8988T (cell line): ENCODE measurements around the gene CREB3L2.
"Not testable (repeated sequence)": the region's sequence is repeated elsewhere in the genome, so short reads cannot be mapped to it uniquely, and the experiment has no call there.

Experiments used
- DNase-seq: peaks from one replicate; pipeline ENCODE4 v3.0.0; 2011

Gene CREB3L2

DNA sequence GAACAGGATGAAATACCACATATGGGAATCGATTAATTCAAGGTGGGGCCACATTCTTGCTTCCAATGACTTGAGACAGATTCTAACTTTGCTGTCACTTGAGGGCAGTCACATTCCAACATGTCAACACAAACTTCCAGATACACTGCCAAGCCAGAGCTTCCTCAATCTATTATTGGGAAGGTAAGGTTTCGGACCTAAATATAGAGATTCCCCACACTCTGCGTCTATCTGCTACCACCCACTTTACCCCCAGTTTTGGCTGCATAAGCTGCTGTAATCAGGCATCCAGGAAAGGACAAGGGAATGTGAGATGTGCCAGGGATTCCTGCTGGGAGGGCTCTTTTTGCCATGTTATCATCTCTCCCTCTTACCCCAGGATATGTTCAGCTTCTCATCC lies 134.6 kb downstream of the CREB3L2 start:
- no peak for DNase-seq

DNA sequence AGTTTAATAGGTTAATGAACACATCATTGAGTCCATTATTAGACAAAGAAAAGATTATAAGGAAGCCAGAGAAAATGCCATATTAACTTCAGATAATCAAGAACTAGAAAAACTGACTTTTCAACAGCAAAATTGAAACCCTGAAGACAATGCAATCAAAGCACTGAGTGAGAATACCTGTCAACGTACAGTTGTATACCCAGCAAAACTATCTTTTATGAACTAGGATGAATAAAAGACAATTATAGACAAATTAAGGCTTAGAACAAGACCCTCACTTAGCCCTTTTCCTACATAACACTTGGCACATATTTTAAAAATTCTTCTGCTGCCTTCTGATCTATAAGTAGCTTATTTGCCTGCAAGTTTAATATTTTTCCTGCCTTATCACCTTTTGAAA lies 136.1 kb downstream of the CREB3L2 start:
- no peak for DNase-seq

DNA sequence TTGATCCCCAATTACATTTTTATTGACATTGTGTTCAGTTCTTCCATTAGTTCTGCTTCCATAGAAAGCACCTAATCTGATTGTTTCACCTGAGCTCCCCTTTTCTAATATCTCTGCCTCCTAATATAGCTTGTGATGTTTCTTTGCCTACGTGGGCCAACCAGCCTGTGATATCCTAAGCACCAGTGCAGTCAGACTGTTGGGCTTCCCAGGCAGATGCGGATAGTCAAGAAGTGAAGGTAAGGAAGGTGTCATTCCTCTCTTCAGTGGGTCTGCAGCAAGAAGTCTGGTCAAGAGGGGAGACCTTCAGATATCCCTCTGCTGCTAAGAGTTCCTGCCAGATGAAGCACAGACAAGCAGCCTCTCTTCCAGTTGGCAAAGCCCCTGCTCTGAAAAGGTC lies 138.9 kb downstream of the CREB3L2 start:
- no peak for DNase-seq

DNA sequence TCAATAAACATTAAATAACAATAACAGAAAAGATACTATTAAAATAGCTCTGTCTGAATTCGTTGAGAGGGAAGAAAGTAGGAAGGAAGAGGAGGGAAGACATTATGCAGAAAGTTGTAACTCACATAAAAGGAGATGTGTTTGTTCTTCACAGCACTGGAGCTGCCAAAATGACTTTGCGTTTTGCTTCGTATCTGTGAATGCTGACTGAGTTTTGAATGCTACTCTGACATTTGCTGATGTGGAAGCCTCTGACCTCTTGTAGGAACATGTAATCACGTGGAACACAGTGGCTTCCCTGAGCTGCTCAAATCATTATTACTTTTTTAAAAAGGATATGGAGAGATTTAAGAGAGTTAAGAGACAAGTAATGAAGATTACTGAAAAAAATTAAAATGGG lies 139.5 kb downstream of the CREB3L2 start:
- no peak for DNase-seq

DNA sequence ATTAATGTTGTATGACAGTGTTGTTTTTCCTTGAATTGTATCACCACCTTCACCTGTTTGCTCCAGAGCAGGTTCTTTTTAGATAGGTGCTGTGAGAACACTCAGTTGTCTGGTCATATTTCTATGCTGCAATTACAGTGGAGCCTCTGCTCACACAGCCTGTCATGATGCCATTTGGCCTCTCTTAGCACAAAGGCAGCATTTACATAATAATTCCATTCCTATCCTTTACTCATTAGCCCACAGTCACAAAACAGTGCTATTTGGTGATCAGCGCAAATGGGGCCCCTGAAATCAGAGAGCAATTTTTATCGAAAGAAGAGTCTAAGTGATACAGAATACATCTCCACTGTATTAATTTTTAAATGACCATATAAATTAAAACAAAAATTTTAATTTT lies 141.3 kb downstream of the CREB3L2 start:
- no peak for DNase-seq

DNA sequence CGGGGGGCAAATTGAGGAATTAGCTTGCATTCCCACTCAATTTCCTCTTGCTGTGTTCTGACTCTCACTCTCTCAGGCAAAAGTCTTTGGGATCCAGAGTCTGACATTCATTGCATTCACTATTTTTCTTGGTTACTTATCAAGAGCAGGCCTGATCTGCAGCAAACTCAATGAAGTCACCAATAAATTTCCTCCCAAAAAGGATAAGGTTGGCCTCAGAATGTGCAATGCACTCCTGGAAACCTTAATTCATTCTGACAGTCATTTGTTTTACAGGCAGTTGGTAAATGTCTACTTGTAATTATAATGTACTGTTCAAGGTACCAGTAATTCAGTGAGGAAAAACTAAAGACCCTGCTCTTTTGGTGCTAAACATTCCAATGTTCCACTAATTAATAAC lies 148.8 kb downstream of the CREB3L2 start:
- DNase-seq, result no peak

DNA sequence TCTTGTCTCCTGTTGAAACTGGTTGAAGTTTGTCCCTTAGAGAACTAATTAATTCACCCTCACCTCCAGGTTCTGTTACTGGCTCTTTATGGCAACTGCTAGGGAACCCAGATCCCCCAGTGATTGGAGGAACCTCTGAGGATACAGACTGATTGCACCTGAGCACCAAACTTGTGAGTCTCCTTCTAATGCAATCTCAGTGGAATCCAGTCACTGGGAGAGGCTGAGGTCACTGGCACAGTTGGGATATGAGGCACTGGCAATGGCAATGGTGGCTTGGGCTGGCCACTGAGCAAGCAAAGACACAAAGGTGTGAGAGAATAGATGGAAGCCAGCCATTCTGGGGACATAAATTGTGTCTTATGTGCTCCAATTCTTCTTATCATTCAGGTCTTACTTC lies 149.8 kb downstream of the CREB3L2 start:
- DNase-seq, result no peak

DNA sequence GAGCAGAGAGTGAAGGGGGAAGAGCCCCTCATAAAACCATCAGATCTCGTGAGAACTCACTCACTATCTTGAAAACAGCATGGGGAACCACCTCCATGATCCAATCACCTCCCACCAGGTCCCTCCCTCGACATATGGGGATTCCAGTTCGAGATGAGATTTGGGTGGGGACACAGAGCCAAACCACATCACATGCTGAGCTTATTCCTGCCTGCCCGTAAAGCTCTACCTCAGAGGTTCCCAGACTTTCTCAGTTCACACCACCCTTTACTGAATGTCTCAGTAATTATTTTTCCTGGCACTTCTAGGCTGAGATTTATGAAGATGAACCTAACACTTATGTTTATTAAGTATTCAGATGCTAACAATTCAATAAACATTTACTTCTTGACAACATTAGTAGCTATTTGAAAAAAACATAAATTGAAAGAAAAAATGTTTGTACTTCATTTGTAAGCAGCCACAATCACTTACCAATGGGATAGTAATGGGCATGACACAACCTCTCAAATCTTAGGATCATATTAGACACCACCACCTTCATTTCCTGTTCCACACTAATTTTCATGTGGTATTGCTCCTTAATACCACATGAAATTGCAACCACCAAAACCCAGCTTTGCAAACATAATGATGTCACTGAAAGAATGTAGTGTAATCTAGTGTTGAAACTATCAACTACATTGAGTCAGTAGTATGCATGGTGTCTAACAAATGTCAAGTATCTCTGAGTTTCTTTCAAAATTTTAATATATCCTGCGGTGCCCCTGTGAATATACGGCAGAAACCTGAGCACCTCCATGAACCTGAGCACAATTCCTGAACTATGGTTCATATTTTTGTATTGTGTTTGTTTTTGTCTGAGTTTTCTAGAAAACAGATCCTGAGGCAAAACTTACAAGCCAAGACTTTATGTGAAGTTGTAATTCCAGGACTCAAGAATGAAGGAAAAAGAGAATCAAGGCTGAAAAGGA lies 150.6 kb downstream of the CREB3L2 start:
- DNase-seq, result no peak

DNA sequence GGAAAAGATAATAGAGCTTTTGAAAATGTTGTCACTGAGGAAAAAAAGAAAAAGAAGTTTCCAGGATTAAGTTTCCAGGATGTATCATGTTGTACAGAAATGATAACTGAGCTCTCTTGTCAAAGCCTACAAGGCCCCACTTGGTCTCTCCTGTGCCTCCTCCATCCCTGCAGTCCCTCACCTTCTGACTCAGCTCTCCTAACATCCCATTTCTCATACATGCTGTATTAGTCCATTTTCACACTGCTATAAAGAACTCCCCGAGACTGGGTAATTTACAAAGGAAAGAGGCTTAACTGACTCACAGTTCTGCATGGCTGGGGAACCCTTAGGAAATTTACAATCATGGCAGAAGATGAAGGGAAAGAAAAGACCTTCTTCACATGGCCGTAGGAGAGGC lies 151.3 kb downstream of the CREB3L2 start:
- no peak for DNase-seq

DNA sequence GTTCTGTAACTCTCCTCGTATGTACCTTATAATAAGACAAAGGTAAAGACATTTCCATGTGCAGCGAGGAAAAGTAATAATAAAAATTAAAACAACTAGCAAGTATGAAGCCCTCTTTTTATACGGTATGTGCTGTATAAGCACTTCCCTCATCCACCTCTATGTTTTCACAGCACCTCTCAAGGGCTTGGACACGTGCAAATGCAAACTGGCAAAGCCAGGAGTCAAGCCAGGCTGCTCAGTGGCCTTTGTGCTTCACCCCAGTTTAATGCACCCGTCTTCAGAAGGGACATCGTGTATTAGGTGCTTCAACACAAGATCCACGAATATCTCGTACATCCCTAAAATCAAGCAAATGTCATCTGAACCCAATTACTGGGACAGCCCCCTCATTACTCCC lies 153.8 kb downstream of the CREB3L2 start:
- DNase-seq, result no peak

DNA sequence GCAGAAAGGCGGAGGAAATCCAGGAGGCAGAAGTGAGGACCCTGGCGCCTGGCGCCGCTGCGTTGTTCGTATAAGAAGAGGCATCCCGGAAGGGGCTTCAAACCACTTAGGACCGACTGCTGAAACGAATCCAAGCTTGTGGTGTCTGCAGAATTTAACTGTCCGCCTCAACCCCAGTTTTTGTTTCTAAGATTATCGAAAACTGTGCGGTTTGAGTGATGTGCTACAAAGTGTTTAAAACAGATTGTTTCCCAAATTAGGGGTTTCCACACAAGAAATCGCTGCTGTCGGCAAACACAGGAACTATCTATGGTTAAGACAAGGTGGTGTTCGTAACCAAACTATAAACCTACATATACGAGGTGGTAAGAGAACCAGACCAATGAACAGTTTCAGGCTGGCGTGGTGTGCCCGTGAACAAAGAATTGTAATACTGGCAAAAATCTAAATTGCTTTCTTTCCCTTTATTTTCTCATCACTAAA lies 154.3 kb downstream of the CREB3L2 start:
- DNase-seq, result no peak

DNA sequence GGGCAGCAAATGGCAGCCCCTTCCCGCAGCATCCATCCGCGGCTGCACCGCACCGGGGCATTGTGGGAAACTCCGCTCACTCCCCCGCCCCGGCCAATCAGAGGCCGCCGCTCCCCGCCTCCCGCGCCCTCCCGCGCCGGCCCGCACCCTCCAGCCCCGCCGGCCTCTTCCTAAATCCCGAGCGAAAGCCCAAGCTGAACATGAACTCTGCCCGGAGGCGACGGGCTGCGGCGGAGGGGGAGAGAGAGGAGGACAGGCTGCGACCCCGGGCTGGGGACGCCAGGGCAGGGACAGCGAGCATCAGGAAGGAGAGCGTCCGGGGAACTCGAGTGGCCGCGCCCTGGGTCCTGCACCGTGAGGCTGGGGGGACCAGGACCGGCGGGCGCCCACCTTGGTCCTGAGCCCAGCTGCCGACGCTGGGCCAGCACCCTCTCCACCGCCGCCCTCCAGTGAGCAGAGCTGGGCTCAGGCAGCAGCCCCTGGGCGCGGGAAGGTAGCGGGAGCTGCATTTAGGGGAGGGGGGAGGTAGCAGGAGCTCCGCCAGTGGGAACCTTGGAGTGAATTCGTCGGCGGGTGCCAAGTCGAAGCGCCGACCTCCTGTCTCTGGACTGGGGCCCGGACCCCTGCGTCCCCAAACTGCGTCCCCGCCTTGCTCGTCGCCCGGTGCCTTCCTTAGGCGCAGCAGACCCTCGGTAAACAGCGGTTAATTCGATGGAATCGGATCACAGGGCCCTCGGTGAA lies 154.9 kb downstream of the CREB3L2 start, which contains the start of gene DGKI:
DGKI (minus strand) TSS at position 148 of the 741 bp plus-strand sequence.
- no peak for DNase-seq

DNA sequence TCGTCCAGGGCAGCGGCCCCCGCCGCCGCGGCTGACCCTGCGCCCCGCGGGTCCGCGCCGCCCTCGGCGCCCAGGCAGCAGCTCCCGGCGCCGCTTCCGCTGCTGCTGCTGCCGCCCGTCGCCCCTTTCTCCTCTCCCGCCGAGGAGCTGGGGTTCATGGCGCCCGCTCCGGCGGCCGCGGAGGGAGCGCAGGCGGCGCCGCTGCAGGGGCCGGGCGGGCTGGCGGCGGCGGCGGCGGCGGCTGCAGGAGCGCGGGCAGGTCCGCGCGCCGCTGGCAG lies 155.4 kb downstream of the CREB3L2 start:
- DNase-seq, result no peak

DNA sequence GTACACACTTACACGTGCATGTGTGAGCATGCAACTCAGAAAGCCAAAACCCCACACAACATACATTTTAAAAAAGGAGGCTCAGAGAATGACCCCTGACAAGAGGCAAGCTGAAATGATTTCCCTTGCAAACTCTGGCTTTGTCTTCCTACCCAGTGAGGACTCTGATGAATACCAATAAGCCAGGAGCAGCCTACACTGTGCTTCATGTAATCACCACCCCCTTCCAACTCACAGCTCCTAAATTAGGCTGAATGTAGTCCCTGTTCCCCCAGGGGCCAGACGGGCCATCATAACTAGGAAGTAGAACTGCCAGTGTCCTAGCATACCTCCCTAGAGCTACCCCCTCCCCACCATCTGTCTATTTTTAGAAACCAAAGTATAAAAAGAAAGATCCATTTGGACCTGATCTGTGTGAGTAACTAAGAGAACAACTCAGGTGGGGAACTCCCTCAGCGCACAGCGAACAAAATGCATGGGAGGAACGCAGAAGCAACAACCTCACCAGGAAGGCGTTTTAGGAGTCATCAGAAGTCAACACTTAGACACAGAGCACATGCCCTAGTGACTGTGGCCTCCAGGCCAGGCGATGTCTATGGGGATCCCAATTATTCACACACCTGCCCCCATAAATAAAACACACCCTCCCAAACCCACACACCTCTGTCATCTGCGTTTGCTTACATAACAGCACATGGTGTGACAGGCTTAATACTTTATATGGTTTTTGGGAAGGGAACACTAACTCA lies 157.0 kb downstream of the CREB3L2 start:
- no peak for DNase-seq

DNA sequence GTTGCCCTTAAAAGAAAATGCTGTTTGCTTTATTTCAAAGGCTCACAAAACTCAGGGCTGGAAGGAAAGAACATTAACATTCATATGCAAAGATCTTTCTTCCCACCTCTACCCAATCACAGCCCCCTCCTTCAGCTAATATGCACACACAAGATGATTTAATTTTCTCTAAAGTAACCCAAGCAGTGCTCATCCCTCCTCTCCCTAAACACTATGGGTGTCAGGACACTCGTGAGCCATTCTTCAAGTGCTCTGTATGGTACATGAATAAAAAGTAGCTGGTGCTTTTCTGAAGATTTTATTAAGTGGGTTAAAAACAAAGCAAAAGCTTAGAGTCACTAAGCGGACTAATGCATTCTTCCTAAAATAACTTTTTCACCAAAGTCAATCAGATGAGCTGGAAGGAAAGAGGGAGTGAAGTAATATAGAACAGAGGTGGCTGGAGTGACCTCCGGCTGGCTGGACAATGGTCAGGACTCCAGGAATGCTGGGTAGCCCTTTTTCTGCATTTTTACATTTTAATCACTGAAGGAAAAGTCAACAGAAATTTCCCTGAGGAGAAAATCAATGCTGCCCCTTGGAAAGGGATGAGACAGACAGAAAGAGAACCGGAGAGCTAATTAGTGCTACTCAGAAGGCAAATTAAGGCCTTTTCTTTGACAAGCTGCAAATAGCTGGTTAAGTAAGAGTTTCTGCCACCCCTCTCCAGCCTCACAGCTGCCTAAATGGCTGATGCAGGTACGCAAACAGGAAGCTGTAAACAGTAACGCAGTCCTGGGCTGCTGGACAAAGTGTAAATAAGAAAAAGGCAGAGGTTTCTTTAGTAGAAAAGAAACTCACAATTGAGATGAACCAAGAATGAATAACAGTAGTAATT lies 161.7 kb downstream of the CREB3L2 start:
- no peak for DNase-seq

DNA sequence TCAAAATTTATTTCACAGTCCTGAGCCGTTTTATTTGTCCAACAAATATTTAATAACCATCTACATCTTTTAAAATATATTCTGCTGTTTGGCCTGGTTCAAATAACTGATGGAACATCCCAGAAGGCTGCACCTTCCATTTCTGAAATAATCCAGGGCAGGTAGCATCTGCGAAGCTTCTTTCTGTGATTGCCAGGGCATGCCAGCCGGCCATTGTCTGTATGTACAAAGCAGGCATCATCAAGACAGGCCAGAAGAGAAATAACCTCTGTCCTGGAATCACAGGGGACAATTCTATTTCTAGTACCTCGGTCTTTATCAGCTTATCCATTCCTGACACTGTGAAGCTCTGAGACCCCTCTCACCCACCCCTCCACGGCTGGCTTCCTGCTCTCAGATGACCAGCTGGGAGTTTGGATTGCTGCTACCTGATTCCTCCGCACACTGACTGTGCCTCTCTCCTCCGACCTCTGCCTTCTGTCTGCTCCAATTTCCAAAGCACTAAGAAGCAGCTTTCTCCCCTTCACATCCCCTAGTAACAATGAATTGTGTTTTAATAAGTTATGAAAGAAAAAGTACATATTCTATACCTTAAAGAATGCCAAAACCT lies 163.1 kb downstream of the CREB3L2 start:
- DNase-seq, result no peak

DNA sequence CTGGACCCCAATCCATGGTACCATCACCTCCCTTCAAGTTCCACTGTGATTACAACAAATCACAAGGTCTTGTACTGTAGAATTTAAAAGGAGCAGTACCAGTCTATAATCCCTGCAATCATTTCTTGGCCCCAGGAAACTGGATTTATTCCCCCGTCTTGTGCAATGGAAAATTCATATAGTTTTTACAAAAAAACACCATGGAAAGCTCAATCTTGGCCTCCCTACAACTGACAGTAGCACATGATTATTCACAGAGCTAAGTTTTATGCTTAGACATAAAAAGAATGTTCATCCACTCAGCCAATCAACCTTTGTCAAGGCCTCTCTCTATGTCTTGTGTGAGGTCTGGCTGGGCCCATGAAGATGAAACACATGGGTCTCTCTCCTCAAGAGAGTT lies 165.3 kb downstream of the CREB3L2 start:
- no peak for DNase-seq

DNA sequence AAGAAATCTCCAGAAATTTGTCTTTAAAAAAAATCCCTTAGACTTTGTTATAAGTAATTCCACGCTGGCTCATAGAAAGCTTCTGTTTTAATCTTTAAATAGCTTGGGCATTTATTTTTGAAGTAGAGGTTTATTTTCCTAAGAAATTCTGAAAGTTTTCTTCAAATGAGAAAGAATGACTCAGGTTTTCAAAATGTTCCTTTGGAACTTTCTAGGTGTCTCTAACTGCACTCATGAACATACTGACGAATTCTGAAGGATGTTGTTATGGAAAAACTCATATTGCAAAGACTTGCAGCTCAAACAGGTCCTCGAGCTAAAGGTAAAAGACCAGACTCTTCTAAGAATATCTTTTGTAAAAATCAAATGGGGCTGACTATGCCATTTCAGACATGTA lies 165.8 kb downstream of the CREB3L2 start:
- DNase-seq, result no peak

DNA sequence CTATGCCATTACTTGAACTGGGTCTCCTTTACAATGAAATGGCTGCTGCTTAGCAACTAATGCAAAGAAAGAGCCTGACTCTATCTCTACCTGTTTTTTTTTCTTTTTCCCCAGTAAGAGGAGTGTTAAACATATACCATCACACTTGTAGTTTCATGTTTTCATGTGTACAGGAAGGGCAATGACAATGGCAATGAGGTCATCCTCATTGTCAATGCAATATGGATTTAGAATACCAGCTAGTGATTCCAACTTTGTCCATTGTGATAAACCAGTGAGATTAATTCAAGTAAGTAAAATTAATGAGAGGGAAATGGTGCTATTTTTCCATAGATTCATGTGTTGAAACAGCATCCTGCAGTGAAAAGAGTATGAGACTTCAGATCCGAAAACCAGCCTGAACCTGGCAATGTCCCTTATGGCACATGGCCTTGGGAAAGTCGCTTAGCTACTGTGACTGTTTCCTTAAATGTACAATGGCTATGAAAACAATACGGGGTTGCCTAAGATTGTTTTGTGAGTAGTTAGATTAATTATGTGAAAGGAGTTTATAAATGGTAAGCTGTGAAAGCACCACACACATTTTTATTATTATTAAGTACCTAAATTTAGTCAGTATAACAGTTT lies 166.3 kb downstream of the CREB3L2 start:
- DNase-seq, result no peak

DNA sequence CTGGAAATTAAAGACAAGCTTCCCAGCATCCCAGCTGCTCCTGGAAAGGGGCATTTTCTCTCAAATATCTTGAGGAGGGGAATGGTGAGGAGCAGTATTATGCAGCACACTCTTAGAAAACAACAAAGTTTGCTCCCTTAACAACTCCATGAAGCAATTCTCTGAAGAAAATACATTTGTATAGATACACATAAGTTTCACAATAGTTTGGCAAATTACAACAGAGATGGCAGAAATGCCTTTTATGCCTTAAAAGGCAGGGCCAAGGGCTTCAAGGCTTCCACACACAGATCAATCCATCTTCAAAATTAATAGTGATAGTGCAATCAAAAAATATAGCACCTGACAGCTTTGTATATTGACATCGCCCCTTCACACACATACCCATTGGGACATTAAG lies 167.3 kb downstream of the CREB3L2 start:
- DNase-seq, result no peak

DNA sequence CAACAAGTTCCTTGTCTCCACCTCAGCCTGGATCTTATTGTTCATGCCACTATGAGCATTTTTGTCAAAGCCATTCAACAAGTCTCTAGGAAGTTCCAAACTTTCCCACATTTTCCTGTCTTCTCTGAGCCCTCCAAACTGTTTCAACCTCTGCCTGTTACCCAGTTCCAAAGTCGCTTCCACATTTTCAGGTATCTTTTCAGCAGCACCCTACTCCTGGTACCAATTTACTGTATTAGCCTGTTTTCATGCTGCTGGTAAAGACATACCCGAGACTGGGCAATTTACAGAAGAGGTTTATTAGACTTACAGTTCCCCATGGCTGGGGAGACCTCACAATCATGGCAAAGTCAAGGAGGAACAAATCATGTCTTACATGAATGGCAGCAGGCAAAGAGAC lies 168.9 kb downstream of the CREB3L2 start:
- DNase-seq, result not testable (repeated sequence)

DNA sequence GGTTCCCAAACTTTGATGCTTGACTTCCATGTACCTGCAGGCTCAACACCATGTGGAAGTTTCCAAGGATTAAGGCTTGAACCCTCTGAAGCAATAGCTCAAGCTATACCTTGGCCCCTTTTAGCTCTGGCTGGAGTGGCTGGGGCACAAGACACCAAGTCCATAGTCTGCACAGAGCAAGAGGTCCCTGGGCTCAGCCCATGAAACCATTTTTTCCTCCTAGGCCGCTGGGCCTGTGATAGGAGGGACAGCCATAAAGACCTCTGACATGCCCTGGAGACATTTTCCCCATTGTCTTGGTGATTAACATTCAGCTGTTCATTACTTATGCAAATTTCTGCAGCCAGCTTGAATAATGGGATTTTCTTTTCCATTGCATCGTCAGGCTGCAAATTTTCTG lies 169.5 kb downstream of the CREB3L2 start:
- DNase-seq, result no peak
